Skin of body (tissue), 1 donor: ENCODE results near the gene OR52N4. TPM values are rescaled to one million over a fixed set of nuclear protein-coding genes. Genes with fewer than 3 reads are reported as not detected.

ENCODE experiments used
- total RNA-seq: library from RNA; depleted of rRNA; stranded (reverse); fragments of >200 nt; gene quantifications from one replicate; pipeline ENCODE4 v1.2.3, GENCODE V29; 2014

Gene OR52N4
- total RNA-seq, 1 donor from 2014 or later: not detected

Other genes starting within 250 kb of the OR52N4 start
- gene UBQLN3, start 244.3 kb upstream of the OR52N4 start, total RNA-seq: 0.49 TPM
- 0.49 TPM for gene UBQLNL, start 237.5 kb upstream of the OR52N4 start, total RNA-seq
- 0.59 TPM for gene OR52H1, start 205.7 kb upstream of the OR52N4 start, total RNA-seq
- not detected for gene OR52B6, start 173.4 kb upstream of the OR52N4 start, total RNA-seq
- gene TRIM6, start 157.6 kb upstream of the OR52N4 start, total RNA-seq: 1.9 TPM
- 5.2 TPM for gene TRIM34, start 129.2 kb upstream of the OR52N4 start, total RNA-seq
- 19.0 TPM for gene TRIM5, start 69.2 kb upstream of the OR52N4 start, total RNA-seq
- 13.0 TPM for gene TRIM22, start 64.5 kb upstream of the OR52N4 start, total RNA-seq
- not detected for gene OR56B1, start 17.8 kb upstream of the OR52N4 start, total RNA-seq
- gene OR52N5, start 29.1 kb downstream of the OR52N4 start, total RNA-seq: not detected
- not detected for gene OR52N1, start 37.0 kb downstream of the OR52N4 start, total RNA-seq
- not detected for gene OR52N2, start 54.7 kb downstream of the OR52N4 start, total RNA-seq
- not detected for gene OR52E6, start 87.7 kb downstream of the OR52N4 start, total RNA-seq
- not detected for gene OR52E8, start 103.4 kb downstream of the OR52N4 start, total RNA-seq
- not detected for gene OR52E4, start 126.4 kb downstream of the OR52N4 start, total RNA-seq
- gene OR52E5, start 139.0 kb downstream of the OR52N4 start, total RNA-seq: not detected
- not detected for gene OR56A3, start 188.0 kb downstream of the OR52N4 start, total RNA-seq
- gene OR56A5, start 214.3 kb downstream of the OR52N4 start, total RNA-seq: not detected
- not detected for gene OR52L1, start 232.7 kb downstream of the OR52N4 start, total RNA-seq